Activated naive CD4-positive, alpha-beta T cell treated with Interleukin-2 at 50 U/mL for 16 hours (primary cell): ENCODE data around the gene DCLK3.

Source experiments
- DNase-seq: peaks from one replicate; pipeline ENCODE4 v3.0.0-alpha.2; 2020

The DCLK3 gene, protein sequence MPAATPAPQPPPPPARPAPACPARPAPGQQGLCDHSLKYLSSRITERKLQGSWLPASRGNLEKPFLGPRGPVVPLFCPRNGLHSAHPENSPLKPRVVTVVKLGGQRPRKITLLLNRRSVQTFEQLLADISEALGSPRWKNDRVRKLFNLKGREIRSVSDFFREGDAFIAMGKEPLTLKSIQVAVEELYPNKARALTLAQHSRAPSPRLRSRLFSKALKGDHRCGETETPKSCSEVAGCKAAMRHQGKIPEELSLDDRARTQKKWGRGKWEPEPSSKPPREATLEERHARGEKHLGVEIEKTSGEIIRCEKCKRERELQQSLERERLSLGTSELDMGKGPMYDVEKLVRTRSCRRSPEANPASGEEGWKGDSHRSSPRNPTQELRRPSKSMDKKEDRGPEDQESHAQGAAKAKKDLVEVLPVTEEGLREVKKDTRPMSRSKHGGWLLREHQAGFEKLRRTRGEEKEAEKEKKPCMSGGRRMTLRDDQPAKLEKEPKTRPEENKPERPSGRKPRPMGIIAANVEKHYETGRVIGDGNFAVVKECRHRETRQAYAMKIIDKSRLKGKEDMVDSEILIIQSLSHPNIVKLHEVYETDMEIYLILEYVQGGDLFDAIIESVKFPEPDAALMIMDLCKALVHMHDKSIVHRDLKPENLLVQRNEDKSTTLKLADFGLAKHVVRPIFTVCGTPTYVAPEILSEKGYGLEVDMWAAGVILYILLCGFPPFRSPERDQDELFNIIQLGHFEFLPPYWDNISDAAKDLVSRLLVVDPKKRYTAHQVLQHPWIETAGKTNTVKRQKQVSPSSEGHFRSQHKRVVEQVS

DNA sequence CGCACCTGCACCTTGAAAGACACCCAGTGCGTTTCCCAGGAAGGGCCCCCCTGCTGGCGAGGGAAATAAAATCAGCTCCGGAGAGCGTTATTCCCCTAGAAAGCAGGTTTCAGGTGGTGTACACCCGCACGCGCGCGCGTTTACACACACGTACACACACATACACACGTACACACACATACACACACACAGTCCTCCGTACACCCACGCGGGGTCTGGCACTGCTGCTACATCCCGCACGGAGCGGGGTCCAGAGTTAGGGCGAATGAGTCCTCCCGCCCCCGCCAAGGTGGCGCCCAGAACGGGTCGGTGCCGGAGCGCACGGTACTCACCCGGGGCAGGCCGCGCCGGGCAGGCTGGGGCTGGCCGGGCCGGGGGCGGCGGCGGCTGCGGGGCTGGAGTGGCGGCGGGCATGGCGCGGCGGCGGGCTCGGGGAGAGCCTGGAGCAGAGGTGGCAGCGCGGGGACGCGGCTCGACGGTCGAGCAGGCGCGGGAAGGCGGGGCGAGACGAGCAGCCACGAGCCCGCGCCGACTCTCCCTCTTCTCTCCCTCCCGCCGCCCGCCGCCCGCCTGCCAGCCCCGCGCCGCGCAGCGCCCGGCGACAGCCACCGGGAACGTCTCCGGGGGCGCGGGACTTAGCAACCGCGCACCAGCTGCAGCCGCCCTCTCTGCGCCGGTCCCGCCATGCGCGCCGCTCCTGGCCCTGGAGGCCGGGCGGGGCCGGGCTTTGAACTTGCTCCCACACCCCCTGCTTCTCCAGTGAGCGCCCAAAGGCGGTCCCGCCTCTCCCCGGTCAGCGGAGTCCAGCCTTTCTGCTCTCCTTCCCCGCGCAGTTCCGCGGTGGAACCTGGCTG is at the start of gene DCLK3:
DCLK3 (minus strand) TSS at position 704 of the 854 bp plus-strand sequence; CDS start at position 414, 290 bp downstream.
- no peak for DNase-seq

DNA sequence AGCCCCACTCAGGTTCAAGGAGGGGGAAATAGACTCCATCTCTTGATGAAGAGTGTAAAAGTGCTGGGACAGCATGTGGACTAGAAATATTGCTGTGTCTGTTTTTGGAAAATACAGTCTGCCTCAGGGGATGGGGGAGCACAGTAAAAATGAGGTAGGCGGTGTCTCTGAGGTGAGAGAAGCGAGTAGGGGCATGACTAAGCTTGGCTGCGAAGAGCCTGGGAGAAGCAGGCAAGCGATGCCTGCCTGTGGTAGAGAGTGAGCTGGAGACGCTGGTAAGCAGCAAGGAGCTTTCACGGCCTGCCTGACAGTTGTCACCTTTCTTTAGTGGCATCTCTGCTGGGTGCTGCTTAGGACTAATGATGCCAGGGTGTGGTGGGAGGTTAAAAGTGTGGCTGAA is 49.0 kb upstream of the DCLK3 start:
- DNase-seq: no peak

DNA sequence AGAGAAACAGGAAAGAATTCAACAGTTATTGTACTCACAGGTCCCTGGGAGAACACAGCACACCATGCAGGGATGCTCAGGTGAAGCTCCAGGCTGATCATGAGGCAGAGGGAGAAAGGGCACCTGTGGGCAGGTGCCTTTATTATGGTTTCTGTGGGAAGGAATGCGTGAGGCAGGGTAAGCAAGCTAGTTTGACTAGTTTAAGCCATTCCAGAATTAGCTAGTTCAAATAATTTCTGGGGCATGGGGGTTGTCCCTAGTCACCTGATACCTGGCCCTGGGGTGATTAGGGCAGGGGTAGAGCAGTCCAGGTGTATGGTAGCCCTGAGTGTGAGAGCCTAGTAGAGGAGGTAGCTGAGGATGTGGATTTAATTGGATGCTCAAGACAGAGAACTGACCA is 47.9 kb upstream of the DCLK3 start:
- DNase-seq: no peak

DNA sequence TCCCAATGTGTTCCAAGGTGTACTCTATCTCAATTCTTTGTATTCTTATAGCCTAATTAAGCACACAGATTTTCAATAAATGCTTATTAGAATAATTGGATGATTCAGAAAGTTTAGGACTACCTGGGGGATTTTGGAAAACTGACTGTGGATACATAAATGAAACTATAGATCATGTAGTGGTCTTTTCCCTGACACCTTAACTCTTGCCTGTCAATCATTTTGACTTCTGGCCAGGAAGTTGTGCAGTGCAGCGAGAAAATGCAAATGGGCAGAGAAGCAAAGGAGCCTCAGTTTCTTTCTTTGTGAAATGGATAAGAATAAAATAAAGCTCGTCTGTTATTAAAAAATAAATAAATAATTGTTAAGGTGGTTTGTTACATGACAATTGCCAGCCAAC is 47.4 kb upstream of the DCLK3 start:
- no peak for DNase-seq

DNA sequence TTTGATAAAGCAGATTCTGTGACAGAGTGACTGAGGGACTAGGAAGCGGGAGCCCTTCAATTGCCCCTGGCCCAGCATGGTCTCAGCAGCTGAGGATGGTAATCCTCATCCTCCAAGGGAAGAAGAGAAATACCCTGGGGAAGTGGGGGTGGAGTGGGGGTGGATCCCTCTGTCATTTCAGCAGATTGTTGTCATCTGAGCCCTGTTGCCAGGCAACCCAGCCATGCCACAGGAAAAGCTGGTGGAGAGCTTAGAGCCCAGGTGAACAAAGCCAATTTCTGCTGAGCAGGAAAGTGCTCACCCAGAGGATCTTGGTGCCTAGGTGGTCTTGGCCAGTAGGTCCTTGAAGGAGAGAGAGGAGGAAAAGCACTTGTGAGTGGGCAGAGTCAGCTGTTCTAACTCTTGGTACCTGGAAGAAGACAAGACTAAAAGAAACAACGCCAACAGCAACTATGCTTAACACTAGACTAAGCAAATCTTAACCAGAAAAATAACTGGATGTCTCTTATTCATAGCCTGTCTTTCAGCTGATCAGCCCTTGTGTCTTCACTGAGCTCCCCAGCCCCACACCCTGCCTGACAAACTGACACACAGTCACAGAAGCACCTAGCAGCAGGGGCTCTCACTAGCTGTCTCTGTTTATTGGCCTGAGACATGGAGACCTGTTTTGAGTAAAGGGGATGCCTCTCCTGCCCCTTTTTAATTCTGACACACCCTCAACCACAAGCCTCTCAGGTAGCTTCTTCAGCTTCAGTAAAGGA is 40.1 kb upstream of the DCLK3 start:
- DNase-seq: no peak

DNA sequence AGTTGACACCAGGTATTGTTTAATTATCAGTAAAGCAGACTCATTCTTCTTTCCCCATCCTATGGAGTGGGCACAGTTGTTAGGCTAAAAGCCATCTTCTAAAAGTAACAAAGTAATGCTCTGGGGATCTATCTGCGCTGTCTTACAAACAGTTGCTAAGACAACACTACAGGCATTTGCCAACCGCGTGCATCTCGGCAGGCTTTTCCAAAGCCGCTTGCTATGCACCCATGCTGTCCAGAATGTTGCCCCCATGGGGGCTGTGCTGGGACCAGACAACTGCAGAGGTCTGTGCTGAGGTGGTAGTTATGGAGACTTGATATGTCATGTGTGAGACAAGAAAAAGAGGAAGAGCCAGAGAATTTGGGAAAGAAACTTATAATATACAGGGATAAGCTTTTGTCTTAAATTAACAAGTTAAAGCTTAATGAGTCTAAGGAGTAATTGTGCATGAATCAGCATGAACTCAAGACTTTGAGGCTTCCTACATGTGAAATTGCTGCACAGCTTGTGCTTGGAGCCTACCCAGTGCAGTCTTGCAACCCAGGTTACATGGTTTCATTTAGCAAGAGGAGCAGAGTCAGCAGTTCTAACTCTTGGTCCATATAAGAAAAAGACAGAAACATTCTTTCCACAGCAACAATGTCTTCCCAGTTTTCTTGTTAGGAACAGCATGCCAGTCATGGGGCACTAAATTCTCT is 38.9 kb upstream of the DCLK3 start:
- no peak for DNase-seq

DNA sequence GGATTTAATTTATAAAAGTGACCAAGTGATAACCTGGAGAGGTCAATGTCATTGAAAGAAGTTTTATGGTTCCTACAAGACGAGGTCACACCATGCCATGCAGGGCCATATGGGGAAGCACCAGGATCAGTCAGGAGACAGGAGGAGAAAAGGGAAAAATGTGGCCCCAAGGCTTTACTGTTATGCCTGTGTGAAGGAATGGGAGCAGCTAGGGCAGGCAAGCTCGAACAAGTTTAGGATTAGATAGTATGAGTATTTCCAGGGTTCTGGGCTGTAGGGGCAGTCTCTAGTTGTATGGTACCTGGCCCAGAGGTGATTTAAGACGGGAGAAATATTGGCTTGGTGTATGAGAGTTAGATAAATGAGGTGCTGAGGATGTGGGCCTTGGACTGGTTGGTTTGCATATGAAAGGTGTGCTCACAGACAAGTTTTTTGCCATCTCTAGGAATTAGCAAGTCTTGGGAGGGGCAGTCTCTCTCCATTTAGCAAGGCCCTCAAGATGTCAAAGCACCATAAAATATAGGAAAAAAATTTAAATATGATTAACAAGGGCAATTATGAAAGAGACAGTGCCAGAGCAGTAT is 36.3 kb upstream of the DCLK3 start:
- DNase-seq: no peak

DNA sequence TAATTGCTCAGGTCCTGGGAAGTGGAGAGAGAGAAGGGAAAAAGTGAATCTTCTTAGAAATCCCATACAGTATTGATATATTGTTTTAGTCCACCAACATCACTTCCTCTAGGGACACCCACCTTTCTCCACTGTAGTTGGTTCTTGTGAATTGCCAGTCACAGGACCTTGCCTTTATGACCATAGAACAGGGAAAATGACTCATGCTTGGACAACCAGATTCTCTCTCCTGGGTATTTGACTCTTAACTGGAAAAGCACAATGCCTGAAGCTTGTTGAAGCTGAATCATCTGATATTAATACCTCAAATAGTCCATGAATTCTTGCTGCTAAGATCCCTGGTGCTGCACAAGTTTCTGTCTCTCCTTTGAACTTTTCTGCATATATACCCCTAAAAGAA is 32.5 kb upstream of the DCLK3 start:
- DNase-seq: no peak

DNA sequence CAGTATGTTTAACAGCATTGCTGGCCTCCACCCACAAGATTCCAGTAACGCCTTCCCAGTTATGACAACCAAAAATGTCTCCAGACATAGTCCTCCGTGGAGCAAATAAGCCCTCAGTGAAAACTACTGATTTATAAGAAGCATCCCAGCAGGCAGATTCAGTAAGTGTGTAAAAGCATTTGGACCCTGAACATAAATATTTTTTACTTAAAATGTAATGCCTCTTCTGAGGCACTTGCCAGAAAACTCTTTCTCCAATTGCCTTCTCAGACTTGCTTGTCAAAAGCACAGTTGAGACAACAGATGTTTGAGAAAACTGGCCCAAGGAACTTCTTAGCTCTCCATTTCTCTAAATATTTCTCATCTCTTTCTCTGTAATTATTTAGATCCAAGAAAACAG is 31.8 kb upstream of the DCLK3 start:
- DNase-seq: no peak

DNA sequence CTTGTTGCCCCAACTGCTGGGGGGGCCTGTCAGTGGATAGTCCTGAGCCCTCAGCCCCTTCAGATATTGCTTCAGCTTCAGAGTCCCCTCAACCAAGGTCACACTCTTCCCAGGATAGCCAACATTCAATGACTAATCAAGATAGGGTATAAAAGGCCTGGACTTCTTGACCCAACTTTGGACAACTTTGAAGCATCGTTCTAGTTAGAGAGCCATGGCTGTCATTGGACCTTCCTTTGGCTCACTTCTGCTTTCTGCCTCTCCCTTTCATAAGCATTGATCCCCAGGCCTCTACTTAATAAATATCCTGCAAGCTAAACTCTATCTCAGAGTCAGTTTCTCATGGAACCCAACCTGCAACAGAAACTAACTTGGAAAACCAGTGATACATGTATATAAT is 31.3 kb upstream of the DCLK3 start:
- no peak for DNase-seq

DNA sequence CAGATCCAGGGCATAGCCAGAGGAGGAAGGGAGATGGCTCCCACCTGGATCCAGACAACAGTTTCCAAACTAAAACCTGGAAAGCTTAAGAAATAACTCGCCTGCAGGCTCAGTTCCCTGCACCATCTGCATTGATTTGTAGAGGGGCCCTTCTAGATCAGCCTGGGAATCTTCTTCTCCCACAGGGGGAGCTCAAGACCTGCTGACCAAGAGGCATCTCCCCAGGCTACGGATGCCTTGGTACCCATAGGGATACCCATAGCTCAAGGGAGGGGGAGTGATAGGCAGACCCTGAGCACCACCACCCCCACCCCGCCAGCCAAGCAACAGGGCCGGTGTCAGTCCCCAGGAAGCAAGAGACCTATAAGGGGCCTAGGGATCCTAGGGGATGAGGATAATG is 28.0 kb upstream of the DCLK3 start:
- DNase-seq: no peak

DNA sequence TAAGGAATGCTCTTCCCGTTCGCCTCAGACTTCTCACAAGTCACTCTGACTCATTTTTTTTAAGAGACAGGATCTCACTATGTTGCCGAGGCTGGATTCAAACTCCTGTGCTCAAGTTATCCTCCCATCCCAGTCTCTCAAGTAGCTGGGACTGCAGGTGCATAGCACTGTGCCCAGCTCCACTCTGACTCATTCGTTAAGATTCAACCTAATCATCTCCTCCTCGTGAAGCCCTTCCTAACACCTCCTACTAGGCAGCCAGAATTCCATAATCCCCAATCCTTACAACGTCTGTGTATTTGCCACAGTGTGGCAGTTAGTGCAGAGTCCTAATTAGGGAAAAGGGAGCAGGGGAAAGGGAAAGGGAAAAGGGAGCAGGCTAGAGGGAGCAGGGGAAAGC is 26.4 kb upstream of the DCLK3 start:
- no peak for DNase-seq

DNA sequence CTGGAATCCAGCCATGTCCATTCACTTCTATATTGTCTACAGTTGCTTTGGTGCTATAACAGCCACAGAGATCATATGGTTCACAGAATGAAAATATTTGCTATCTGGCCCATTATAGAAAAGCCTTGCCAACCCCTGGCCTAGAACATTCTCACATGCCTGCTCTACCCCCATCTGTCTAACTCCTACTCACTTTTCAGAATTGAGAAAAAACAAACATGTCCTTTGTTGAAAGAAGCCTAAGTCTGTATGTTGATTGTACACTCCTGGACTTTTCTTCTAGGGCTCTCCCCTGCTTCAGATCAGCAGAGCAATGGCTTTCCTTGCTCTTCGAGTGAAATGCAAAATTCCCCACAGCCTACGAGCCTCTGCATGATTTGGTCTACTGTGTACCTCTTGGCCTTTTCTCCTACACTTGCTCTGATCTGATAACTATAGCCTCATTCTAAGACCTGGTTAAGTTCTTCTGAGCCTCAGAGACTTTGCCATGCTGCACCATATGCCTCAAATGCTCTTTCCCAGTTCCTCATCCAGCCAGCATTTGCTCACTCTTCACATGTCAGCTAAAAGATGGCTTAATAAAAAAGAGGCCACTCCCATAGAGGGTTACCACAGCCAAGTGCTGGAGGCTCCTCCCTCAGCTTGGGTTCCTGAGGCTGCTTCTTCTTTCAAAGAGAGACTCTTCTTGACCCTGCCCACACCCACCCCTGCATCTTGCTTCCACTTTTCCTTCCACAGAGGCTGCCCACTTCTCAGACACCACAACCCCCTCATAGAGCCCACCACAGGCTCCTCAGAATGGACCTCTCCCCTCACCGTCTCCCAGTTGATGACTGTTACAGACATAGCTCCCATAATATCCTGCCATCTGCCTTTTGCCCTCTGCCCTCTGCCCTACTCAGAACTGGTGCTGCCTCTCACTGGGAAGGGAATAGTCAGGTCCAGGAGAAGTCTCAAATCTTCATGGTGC is 22.9 kb upstream of the DCLK3 start:
- no peak for DNase-seq

DNA sequence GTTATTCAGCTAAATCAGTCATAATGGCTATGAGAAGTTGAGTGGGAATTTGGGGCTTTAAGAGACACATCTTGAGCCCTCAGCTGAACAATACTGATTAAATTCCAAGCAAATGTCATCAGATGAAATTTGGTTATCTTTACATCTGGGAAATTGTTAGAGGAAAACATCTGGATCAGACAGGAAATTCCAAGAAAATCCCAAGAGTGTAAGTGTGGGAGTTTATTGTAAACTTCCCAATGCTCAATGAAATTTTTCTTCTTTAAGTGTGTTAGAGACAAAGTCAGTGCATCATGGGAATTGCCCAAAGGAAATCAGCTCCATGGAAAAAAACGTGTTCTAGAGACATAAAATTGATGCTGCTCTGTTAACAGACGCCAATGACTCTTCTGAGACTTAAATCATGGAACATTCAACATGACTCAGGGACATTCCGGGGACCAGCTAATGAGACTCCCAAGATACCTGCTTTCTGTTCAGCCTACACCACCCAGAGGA is 19.8 kb upstream of the DCLK3 start:
- no peak for DNase-seq

DNA sequence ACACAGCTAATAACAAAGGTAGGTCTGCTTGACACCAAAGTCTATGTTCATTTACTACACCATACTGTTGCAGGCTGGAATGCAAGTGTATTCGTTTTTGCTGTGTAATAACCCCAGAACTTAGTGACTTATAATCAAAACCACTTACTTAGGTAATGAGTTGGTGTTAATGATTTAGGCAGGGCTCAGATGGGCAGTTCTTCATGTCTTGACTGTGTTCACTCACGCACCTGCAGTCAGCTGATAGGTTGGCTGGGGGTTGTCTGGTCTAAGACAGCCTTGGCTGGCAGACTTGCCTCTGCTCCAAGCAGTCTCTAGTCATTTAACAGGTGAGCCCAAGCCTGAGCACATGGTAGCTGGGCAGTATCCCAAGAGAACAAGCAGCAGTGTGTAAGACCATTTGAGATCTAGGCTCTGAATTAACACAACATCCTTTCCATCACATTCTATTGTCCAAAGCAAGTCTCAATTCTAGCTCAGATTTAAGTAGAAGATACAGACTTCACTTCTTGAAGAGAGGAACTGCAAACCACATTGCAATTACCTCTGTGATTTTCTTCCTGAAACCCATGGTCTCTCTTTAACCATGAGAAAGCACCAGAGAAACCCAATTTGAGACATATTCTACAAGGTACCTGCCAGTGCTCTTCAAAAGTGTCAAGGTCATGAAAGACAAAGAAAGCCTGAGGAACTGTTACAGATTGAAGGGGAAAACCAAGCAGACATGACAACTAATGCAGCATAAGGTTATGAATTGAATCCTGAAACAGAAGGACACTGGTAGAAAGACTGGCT is 13.3 kb upstream of the DCLK3 start:
- DNase-seq: no peak

DNA sequence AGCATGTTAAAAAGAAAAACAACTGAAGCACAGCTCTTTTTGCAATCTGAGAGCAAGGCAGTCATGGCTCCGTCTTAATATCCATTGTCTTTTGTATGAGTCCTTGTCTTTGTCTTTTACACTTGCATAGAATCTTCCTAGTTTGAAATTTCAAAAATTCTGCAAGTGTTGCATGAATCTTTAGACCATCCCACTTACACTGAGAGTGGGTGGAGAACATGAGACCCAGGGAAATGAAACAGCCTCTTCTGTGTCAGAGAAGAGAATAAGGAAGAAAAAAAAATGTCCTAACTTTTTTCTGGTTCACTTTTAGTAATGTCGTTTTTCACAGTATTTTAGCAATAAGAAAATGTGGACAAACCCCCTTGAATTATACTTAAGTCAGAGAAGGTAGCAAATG is 12.1 kb upstream of the DCLK3 start:
- no peak for DNase-seq

DNA sequence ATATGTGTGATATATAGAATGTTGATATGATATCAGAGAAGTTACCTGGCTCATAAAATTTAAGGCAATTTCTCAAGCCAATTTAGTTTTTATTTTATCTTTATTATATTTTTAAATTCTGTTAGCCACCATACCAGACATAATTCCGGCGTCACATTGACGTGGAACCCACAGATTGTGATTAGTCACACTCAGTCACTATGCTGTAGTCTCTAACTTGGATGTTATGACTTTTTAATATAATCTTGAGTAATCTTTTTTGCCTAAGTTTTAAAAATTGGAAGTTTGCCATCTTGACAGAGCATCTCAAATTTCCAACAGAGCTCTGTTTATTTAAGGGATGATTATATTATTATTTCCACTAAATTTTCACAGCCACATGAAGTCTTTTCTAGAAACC is 9.7 kb upstream of the DCLK3 start:
- DNase-seq: no peak

DNA sequence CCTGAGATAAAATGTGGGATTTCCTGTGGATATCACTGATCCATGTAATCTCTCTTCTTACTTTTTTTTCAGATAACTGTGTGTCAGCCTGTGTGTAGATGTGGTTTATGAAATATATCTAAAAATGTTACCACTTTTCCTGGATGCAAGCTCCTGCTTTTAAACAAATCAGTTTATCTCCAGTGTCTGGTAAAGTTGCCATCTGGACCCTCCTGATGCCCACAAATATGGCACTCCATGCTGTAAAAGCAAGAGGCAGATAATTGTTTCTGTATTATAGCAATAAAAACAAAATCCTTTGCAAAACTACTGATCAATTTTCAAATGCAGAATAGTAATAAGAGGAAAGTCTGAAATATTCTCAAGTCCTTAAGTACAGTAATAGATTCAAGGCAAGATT is 7.6 kb upstream of the DCLK3 start:
- DNase-seq: no peak

DNA sequence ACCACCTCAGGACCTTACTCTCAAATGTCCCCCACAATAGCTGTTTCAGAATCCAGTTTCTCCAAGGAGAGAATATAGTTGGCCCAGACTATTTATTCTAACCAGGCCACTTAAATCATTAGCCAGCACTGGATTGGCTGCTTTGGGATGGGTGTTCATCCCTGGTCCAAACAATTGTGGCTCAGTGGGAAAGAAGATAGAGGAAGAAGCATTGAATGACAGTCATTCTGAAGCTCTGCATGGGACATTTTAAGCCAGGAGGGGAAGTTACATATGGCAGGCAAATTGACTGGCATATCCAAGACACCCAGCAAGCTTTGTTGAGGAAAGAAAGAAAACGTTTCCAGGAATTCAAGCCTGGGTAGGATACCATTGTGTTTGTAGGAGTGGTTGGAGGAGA is 5.6 kb upstream of the DCLK3 start:
- no peak for DNase-seq
